Hindlimb muscle (tissue), 1 donor: ENCODE data around the gene OOEP. TPM values are rescaled to one million over a fixed set of nuclear protein-coding genes. Genes with fewer than 3 reads are reported as not detected.
"Not testable (repeated sequence)": the region's sequence is repeated elsewhere in the genome, so short reads cannot be mapped to it uniquely, and the experiment has no call there.

ENCODE experiments used
- DNase-seq: peaks from one replicate; pipeline ENCODE4 v3.0.0-alpha.2; 2013
- polyA plus RNA-seq: library from polyadenylated mRNA; unstranded; fragments of 120-200 nt; gene quantifications from one replicate; pipeline ENCODE4 v1.2.1, GENCODE V29; 2013; ENCODE audit not compliant: insufficient read length

The OOEP gene
- 0.36 TPM for polyA plus RNA-seq

DNA sequence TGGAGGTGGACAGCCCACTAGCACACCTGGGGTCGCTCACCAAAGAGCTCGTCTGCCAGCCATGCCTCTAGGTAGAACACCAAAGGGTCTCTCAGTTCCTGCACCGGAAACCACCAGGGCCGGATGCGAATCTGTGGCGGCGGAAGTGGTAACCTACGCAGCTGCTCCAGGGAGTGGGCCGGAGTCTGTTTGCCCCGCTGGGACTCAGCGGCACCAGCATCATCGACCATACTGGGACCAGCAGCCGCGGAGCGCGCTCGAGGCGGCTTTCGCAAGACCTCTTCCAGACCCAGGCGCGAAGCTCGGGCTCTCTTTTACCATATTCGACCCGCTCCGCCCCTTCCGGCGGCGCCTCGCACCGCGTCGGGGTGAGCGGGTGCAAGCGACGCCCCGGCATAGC is at the start of gene OOEP:
TSS of gene OOEP (minus strand) at position 335 of the 400 bp plus-strand sequence. CDS start at position 230, 105 bp downstream.
- no peak for DNase-seq

DNA sequence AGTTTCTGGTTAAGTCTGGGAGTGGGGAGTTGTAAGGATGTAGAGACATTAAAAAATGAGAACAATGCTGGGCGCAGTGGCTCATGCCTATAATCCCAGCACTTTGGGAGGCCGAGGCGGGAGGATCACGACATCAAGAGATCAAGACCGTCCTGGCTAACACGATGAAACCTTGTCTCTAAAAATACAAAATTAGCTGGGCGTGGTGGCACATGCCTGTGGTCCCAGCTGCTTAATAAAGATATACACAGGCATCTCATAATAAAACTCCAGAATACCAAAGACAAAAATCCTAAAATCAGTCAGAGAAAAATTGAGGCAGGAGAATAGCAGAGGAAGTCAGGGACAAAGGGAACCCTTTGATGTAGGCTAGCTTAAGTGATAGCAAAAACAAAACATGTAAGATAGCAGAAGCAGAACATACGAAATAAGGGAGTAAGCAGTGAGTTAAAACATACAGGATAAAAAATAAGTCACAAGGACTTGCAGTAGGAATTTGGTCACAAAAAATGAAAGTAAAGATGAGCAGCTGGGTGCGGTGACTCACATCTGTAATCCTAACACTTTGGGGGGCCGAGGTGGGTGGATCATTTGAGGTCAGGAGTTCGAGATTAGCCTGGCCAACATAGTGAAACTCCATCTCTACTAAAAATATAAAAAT is 48.5 kb upstream of the OOEP start:
- no peak for DNase-seq

DNA sequence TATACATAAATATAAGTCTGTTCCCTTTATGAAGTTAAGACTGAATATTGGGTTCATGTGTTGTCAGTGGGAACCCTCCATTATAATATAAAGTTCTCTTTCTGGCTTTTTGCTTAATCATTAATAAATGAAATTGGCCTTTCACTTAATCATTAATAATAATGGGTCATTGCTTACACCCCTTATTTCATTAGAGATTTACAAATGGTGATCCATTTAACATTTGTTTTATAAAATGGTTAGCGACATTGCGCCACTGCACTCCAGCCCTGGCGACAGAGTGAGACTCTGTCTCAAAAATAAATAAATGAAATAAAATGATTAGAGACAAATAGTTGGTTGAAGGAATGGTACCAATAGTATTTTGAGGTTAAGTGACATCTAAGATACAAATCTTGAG is 43.4 kb upstream of the OOEP start:
- DNase-seq: no peak

DNA sequence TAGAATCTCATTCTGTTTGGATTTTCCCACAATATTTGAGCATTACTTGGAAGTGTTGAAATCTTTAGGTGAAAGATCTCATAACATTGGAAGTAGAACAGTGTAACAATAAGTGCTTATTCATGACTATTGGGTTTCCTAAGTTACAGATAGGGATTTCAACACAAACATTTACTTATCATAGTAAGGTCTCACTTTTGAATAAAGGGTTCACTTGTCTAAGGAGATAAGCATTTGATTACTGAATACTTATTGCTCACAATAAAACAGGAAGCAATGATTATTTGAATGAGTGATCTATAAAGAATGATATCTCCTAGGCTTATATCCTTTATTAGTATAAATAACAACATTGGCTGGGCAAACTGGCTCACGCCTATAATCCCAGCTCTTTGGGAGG is 39.7 kb upstream of the OOEP start:
- DNase-seq: no peak

DNA sequence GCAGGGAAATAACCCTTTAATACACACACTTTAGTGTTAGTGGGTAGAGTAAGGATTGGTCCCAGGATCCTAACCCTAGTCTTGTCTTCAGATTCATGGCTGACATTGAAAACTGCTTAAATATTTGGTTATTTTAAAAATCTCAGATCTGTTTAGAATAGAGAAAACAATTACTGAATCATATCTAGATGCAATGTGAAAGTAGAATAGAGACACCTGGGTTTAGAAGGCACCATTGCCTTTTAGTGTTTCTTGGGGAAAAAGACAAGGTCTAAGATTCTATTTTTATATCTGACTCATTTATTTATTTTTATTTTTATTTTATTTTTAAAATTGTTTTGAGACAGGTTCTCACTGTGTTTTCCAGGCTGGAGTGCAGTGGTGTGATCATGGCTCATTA is 31.0 kb upstream of the OOEP start:
- no peak for DNase-seq

DNA sequence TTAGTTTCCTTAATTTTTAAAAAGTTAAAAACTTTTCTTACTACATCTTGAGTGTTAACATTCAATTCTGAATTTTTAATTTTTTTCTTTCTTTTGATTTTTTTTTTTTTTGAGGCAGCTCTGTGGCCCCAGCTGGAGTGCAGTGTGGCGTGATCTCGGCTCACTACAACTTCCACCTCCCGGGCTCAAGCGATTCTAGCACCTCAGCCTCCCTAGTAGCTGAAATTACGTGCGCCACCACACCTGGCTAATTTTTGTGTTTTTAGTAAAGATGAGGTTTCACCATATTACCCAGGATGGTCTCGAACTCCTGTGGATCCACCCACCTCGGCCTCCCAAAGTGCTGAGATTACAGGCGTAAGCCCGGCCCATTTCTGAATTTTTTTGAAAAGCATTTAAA is 26.2 kb upstream of the OOEP start:
- no peak for DNase-seq

DNA sequence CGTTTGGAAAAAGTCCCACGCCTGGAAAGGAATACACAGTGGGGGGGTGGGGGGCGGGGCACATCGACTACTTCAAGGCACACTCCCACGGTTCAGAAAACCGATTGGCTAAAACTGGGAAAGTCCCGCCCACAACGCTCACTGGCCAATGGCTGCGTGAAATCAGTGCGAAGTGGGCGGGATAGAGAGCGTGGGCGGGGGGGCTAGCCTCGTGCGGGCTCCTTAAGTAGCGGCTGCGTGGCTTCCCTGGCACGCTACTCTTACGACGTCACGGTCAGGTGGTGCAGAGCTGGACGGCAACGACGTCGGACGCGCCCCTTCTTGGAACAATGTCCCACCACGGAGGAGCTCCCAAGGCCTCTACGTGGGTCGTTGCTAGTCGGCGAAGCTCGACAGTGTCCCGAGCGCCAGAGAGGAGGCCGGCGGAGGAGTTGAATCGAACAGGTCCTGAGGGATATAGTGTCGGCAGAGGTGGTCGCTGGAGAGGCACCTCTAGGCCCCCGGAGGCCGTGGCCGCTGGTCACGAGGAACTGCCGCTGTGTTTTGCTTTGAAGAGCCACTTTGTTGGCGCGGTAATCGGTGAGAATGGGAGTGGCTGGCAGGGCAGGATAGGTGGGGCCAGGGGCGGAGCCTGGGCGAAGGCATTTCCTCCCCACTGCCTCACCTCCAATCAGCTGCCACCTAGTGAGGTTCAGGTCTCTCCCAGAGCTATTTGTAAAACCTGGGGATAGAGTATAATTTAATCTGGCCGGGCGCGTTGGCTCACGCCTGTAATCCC is 25.1 kb upstream of the OOEP start, which contains the start of gene DDX43:
TSS of gene DDX43 (plus strand) at position 252 of the 778 bp plus-strand sequence. CDS start at position 330, 78 bp downstream.
- peak; percentile 29 for DNase-seq

DNA sequence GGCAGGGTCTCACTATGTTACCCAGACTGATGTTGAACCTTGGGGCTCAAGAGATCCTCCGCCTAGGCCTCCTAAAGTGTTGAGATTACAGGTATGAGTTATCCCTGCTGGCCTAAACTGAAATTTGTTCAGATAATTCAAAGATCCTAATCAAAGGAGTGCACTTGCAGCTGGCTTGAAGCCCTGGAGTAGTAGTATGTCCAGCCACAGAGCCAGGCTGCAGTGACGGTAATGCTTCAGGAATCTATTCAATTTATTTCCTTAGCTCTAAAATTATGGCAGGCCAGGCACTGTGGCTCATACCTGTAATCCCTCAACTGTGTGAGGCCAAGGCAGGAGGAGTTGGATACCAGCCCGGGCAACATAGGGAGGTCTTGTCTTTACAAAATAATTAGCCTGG is 23.6 kb upstream of the OOEP start:
- DNase-seq: no peak

DNA sequence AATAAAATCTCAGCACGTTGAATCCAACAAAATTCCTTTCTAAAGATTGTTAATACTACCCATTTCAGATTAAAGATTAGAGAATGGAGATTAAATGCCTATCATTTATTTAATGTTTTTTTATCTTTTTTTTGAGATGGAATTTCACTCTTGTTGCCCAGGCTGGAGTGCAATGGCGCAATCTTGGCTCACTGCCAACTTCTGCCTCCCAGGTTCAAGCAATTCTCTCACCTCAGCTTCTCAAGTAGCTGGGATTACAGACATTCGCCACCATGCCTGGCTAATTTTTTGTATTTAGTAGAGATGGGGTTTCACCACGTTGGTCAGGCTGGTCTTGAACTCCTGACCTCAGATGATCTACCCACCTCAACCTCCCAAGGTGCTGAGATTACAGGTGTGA is 22.5 kb upstream of the OOEP start:
- DNase-seq: not testable (repeated sequence)

DNA sequence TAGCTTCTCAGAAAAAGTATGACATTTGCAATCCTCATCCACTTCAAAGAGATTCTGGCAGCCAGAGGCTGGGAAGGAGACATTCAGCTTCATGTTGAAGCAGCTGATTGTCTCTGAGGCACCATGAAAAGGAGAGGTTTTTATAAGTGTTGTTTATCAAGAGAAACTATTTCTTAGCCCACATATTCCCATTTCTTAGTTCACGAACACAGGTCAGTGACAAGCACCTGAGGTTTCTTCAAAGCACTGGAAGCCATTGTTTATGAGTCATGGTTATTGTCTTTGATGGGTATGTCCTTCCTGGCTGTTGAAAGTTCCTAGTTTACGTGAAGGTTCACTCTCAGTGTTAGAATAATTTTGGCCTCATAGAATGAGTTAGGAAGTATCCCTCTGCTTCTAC is 22.0 kb upstream of the OOEP start:
- no peak for DNase-seq

DNA sequence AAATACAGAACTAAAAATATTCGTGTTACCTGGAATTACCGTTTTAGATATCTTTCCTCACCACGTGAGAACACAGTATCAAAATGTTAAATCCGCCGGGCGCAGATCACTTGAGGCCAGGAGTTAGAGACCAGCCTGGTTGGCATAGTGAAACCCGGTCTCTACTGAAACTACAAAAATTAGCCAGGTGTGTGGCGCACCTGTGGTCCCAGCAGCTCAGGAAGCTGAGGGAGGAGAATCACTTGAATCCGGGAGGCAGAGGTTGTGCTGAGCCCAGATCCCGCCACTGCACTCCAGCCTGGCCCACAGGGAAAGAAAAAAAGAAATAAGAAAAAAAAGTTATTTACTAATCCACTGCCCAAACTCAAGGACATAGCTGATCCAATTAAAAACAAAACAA is 20.2 kb upstream of the OOEP start:
- DNase-seq: no peak

DNA sequence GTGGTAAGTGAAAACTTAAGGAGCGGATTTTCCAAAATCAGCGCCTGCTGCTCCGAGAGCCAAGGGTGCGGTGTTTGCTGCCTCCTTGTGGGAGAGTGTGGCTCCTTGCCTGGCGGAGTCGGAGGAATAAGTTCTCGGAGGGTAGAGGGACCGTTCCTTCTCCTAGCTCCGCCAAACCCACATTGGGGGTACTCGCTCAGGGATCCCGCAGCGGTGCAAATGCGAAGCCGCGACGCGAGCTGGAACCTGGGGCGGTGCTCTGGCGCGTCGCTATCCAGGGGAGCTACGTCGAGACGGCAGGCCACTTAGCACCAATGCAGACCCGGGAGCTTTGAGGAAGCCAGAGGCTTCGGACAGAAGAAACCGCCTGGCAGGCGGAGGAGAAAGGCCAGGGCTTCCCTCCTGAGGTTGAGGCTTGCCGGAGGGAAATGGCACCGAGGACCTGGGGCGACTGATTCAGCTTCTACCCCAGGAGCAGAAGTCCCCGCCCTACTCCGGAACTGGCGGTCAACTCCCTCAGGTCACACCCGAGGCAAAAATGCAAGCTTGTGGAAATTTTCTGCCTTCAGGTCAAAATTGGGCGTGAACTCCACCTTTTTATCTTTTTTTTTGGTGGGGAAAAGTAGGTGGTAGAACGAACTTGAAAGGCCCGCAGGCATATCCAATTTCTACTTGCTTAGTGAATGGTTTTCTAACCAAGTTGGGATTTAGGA is 19.3 kb upstream of the OOEP start:
- DNase-seq: peak; percentile 47

DNA sequence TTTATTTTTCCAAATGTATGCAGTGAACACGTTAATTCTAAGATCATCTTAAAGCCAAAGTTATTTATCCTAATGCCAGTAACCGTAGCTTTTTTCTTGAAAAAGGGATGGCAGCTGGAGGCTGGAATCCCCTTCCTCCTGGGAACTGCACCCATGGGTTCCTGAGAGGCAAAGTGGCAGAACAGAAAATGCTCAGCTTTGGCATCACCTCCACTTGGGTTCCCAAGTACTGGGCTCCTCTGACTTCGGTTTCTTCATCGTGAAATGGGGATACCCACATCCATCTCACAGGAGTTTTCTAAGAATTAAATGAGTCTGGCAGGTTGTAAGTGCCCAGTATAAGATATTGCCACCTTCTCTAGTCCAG is 18.7 kb upstream of the OOEP start:
- no peak for DNase-seq

DNA sequence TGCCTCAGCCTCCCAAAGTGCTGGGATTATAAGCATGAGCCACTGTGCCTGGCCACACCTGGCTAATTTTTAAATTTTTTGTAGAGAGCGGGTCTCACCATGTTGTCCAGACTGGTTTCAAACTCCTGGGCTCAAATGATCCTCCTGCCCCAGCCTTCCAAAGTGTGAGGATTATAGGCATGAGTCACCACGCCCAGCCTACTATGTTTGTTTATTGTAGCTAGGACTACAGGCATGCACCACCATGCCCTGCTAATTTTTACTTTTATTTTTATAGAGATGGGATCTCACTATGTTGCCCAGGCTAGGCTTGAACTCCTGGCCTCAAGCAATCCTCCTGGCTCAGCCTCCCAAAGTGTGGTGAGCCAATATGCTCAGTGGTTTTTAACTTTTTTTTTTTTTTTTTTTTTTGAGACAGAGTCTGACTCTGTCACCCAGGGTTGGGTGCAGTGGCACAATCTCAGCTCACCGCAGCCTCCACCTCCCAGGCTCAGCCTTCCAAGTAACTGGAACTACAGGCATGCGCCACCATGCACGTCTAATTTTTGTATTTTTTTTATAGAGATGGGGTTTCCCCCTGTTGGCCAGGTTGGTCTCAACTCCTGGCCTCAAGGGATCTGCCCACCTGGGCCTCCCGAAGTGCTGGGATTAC is 12.9 kb upstream of the OOEP start:
- DNase-seq: no peak

DNA sequence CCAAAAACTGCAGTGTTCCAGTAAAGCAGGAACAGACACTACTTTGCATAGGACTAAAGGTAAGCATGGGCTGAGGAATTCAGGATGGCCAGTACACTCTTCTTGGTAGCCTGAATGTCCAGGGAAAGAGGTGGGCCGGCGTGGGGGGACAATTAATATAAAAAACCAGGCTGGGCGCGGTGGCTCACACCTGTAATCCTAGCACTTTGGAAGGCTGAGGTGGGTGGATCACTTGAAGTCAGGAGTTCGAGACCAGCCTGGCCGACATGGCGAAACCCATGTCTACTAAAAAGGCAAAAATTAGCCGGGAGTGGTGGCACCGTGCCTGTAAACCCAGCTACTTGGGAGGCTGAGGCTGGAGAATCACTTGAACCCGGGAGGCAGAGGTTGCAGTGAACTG is 11.8 kb upstream of the OOEP start:
- DNase-seq: not testable (repeated sequence)

DNA sequence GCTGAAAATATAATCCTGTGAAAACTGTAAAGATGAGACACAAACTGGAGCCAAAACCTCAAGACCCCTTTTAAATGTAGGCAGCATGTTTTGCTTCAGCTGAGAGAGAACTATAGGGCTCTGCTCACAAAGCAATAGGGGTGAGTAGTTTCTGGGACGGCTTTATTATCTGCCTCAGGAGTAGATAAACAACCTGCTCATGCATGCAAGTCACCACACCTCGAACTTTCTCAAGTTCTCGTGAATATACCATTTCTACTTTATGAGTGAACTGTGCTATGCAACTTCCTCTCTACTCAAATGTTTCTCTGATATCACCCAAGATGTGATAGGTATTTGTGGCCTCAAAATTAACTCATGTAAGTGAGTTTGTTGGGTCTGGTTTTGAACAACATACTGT is 7.5 kb upstream of the OOEP start:
- DNase-seq: no peak

DNA sequence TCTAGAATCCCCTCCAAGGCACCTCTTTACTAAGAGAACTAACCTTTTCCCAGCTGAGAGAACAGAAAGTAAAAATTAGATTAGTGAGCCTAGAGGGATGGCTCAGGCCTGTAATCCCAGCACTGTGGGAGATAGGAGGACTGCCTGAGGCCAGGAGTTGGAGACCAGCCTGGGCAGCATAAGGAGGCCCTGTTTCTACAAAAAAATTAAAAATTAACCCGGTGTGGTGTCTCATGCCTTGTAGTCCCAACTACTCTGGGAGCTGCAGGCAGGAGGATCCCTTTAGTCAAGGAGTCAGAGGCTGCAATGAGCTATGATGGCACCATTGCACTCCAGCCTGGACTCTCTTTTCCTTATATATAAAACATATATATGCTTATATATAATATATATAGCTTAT is 5.5 kb upstream of the OOEP start:
- DNase-seq: no peak

DNA sequence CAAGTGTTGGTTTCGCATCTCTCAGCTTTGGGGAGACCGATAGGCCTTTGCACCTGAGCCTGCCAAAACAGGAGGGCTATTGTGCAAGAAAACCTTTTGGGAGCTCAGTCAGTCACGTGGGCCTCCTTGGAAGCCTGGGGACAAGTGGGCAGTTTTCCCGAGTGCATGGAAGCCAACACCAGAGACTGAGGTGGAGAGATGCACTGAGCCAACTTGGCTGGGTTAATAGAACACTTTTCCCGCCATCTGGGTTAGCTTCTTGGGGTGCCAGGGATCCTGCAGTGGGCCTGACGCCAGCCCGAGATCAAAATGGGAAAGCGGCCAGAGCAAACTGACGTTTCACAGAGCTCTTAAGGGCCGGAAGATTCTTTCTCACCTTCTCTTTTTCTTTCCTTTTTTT is 2.8 kb upstream of the OOEP start:
- no peak for DNase-seq

DNA sequence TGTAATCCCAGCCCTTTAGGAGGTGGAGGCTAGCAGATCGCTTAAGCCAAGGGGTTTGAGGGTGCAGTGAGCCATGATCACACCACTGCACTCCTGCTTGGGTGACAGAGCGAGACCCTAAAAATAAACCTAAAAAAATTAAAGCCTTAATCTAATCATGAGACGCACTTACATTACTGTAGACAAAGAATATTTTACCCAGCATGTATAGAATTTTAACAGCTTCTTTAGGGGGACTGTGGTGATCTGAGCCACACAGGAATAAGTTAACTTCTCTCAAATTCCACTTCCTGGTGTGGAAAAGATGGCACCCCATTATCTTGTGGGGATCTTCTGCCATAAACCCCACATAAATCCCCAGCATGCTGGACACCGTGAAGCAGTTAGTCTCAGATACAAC is 2.3 kb upstream of the OOEP start:
- DNase-seq: no peak

DNA sequence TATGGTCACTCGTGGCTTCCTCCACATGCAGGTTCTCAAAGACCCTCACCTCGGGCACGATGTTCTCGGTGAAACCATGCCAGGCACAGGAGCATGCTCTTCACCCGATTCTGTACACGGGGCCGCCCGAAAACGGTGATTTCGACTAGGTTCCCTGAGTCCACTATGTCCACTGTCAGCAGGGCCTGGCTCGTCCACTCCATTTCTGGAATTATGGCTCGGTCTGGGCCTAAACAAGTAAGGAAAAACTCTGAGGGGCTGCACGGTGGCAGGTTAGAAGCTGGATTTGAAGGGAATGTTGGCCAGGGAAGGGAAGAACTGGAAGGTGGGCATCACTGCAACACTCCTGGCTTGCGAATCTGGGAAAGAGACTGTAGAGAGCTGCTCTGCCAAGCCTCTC is 540 bp downstream of the OOEP start:
- DNase-seq: no peak

DNA sequence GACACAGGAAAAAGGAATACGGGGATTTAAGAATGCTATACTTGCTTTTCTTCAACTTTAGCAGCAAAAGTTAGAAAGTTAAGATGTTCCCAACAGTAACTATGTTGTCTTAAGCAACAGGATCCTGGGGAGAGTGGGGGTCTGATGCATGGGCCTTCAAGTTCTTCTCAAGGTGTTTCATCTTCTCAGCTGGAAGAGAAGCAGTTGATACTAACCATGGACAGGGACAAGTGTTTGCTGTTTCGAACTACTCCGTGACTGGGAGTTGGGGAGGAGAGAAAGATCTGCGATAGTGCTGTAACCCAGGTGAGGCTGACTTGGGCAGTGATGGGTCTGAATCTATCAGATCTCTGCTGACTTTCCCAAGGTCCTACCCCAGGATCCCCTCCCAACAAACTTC is 1.0 kb downstream of the OOEP start:
- DNase-seq: no peak

DNA sequence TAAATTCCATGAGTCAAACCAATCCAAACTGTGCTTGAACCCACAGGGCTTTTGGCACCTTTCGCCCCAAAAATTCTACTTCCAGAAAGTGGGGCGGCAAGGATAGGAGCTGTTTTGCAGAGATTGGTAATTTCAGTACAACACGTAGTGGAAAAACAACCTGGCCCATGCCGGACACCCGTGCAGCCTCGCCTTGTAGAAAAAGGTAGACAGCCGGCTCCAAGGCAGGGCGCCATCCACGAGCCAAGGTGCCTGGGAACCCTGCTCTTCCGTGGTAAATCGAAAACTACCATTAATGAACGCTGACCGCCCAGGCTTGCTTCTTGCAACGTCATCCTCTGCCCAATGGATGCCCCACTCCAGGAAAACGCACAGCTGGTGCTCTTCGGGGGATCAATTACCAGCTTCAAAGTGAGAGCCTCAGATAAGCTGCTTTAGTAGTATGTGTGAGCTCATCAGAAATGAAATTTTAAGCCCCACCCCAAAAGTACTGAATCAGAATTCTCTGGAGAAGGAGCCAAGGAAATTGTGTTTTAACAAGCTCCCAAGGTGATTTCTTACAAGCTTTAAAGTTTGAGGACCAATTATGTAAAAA is 1.8 kb downstream of the OOEP start:
- no peak for DNase-seq

DNA sequence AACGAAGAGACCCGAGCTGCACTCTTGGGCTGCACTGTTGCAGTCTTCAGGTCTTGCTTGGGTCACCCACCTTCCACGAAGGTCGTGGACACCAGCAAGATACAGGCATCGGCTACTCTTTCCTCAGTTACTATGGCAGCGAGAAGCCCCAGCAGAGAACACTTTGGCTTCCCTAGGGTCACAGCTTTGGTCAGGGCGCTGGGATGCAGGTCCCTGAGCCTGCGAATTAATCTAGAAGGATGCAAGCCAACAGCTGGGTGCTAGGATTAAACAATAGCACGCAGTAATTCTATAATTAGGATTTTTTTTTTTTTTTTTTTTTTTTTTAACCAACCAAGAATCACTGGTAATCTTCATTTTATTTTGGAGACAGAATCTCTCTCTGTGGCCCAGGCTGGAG is 5.1 kb downstream of the OOEP start:
- DNase-seq: no peak
